HG03469 (cell line): Measurements from ENCODE around the gene ABL1.

Source experiments
- ATAC-seq: cut with Tn5 transposase; IDR thresholded peaks from one replicate; pipeline ENCODE4 v1.9.1; 2021; ENCODE audit warnings: mild to moderate bottlenecking, moderate library complexity, moderate number of reproducible peaks; ENCODE audit not compliant: unreplicated experiment

ABL1 gene

GRCh38 chr9:130927995-130928900 is 93.2 kb downstream of the ABL1 start:
- no peak for ATAC-seq

DNA sequence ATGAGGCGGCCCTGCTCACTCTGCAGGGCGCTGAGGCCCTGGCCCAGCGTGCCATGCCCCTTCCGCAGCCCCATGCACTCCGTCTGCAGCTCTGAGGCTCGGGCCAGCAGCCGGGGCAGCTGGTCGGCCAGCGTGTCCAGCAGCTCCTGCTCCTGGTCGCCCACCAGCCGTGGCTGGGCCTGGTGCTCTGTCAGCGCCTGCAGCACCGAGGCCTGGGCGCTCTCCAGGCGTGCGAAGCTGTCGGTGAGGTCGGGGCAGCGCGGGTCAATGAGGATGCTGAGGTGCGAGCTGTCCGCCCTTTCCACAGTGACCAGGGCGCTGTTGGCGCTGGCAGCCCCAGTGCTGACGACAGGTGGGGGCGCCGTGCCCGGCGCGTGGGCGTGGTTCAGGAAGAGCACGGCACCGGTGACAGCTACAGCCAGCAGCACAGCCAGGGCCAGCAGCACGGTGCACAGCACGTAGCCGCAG is 94.6 kb downstream of the ABL1 start:
- ATAC-seq: no peak

DNA sequence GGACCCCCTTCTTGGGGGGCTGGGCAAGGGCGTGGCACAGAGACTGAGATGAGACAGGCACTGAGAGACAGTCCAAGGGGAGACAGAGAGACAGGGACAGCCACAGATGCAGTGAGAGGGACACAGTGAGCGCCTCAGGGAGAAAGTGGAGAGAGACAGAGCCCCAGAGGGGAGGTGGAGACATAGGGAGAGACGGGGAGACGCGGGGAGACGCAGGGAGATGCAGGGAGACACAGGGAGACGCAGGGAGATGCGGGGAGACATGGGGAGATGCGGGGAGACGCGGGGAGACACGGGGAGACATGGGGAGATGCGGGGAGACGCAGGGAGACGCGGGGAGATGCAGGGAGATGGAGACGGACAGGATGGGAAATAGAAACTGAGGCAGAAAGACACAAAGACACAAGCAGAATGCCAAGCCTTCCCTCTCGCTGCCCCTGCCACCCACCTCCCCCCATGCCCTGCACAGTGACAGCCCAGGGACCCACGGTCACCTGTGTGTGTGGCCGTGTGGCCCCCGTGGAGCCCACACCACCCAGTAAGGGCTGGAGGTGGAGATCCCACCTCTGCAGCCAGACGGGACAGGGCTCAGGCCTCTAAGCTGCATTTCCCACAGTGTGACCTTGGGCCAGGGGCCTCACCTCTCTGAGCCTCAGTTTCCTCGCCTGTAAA is 95.2 kb downstream of the ABL1 start:
- no peak for ATAC-seq

DNA sequence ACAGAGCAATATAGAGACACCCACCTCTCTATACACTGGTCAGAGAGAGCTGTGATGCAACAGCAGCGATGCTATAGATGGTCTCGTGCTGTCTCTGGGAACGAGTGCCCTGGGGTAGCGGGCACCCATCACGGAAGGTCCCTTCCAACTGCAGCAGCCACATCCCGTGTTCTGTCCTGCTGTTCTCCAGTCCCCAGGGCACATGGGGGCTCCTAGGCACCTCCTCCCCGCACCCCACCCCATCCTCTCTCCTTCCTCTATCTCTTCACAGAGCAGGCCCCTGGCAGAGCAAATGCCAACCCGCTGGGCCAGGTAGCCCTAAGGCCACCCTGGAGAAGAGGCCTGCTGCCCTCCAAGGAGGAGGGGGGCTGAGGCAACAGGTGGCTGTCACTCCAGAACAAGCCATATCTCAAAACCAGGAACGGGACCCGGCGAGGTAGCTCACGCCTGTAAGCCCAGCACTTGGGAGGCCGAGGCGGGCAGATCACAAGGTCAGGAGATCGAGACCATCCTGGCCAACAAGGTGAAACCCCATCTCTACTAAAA is 95.8 kb downstream of the ABL1 start:
- ATAC-seq: no peak

DNA sequence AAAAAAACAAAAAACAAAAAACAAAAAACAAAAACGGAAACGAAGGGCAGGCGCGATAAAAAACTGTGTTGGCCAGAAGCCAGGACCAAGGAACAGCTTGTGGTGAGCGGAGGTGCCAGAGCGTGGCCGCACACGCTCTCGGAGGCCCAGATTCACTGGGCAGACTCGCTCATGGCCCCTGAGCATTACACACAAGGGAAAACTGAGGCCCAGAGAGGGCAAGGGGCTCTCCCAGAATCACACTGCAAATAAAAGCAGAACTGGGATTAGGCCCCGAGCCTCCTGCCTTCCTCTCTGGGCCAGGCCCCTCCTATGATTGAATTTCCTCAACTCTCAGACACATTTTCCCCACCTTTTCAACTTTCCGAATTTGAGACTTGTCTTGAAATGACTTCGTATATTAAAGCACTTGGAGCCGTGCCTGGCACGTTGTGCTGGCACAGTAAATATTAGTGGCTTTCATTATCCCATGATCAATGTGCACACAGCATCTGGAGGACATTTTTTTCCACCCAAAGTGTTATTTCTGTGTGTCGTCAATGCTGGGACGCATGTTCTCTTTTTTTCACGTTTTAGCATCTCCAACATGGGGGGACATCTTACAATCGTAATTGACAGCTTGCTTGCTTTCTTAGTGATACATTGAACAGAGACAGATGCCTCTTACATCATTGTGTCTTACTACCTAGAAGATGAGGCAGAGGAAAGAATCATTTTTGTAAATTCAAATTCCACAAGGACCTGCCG is 96.6 kb downstream of the ABL1 start:
- no peak for ATAC-seq

- no peak for ATAC-seq
Measured at GRCh38 chr9:130932255-130933079, 97.4 kb downstream of the ABL1 start.

DNA sequence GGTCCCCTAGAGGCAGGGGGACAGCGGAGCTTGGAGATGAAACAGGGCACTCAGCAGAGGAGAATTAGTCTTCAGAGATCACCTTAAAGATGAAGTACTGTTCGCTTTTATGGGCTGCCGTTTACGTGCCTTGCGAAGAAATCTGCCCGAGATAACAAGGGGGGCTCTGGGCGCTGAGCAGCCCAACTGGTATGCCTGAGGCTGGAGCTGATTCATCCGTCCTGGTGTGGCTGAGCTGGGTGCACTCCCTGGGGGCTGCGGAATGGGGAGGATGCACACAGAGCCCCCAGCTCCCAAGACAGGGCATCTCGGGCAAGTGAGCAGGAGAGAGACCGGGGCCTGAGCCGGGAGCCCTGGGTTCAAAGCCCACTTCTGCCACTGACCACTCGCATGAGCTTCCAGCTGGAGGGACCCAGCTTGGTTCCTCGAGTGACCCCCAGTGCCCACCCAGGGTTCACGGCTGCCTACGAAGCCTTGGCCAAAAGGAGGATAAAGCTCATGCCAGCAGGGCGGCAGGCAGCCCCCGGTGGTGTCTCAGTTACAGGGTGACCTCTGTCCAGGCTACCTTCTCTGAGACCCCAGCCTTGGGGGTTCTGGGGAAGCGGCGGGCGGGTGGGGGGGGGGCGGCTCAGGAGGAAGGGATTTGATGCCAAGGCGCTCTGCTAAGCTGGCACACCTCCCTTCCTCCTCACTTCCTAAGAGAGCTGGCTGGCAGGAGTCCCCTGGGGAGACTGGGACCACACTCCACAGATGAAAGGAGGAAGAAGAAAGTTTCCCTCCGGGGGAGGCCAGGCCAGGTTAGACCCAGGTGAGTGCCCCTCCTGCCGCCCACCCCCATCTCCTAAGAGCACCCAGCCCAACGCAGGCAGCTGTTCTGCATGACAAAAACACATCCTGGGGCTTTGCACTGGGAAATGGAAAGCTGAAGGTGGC is 98.3 kb downstream of the ABL1 start:
- no peak for ATAC-seq

DNA sequence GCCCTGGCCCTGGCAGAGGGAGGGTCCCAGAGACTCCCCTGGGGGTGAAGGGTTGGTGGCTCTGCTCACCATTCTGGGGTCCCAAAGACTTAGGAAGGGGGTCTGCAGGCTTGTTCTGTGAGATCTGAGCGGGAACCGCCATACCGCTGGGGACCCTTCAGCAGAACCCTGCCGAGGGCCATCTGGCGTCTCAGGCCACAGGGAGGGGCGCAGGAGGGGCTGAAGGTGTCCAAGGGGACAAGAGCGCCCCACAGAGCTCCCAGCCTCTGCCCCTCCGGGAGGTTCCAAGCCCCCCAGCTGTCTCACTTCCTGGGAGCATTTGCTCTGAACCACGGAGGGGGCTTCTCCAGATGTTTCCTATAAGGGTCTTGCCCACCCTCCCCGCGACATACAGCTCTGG is 99.2 kb downstream of the ABL1 start:
- no peak for ATAC-seq

DNA sequence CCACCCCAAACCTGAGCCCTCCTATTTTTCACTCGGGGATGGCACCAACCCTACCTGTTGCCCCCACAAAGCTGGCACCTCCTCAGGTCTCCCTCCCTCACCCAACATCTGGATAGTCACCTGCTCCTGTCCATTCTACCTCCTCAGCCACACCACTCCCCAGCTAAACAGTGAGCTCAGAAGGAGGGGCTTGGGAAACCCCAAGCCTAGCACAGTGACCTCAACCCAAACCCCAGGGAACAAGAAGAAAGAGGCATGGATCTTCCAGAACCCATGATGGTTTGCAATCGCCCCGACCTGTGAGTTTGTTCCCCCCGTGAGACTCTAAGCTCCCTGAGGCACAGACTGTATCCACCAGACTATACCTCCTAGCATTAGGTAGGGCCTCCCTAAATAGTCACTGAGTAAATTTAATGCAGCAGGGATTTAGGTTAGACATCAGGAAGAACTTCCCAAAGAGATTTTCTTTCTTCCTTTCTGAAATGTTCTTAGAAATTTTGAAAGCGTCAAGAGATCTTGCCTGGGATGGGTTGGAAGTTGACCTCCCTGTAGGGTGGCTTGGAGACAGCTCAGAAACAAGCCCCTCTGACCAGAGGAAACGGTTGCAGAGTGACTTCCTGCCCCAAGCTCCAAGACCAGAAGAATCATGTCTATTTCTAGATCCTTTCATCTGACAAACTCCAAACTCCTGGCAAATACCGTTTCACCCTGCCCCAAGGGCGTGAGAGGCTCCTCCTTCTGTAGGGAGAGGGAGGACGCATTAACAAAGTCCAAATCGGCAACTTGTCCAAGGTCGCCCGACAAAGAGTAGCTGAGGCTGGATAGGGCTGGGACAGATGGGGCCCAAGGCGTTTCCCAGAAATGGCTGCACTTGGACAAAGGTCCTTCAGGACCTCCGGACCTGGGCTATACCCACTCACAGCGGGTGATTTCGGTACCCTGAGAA is 99.9 kb downstream of the ABL1 start:
- ATAC-seq: no peak

GRCh38 chr9:130935648-130936271 is 100.7 kb downstream of the ABL1 start:
- no peak for ATAC-seq

- no peak for ATAC-seq
Measured at GRCh38 chr9:130936285-130937117, 101.4 kb downstream of the ABL1 start.
